Thyroid gland (tissue), 4 donors: ENCODE data around the gene ITGA5. TPM values are rescaled to one million over a fixed set of nuclear protein-coding genes. Genes with fewer than 3 reads are reported as not detected.

ENCODE experiments used
- DNase-seq, 2 donors: peaks; one replicate each; pipeline ENCODE4 v3.0.0-alpha.2; 2019
- H3K27ac ChIP-seq, 3 donors: fragments of 200-600 bp; sonication (generic); 1 replicate in 2 of 3; 2 replicates in 1 of 3; pipeline ENCODE4 v1.5.1; 2016 to 2019; ENCODE audit warnings: mild to moderate bottlenecking in 1 of 3, moderate library complexity in 1 of 3
- H3K27me3 ChIP-seq: fragments of 200-600 bp; sonication (generic); one replicate; pipeline ENCODE4 v1.5.1; 2019
- H3K36me3 ChIP-seq, 2 donors: fragments of 200-600 bp; sonication (generic); one replicate each; pipeline ENCODE4 v1.5.1; 2016 to 2019
- H3K4me1 ChIP-seq, 2 donors: fragments of 200-600 bp; sonication (generic); one replicate each; pipeline ENCODE4 v1.5.1; 2017 to 2019
- H3K4me3 ChIP-seq, 3 donors: fragments of 200-600 bp; sonication (generic); replicated peaks in 1 of 3; 1 replicate in 2 of 3; 2 replicates in 1 of 3; pipeline ENCODE4 v1.5.1; 2016; ENCODE audit warnings: mild to moderate bottlenecking in 1 of 3
- H3K9me3 ChIP-seq: fragments of 200-600 bp; sonication (generic); one replicate; pipeline ENCODE4 v1.5.1; 2017
- CTCF ChIP-seq, 6 experiments: fragments of 200-600 bp in 3 of 6; fragments of 450-650 bp in 3 of 6; sonication (generic) in 3 of 6; IDR thresholded peaks; one replicate each; pipeline ENCODE4 v1.5.1; 2016 to 2019; ENCODE audit warnings: antibody characterized with exemption in 6 of 6, mild to moderate bottlenecking in 2 of 6, inconsistent platforms in 1 of 6, moderate library complexity in 1 of 6
- POLR2A ChIP-seq, 2 donors: fragments of 450-650 bp; IDR thresholded peaks; one replicate each; pipeline ENCODE4 v1.6.1; 2017; ENCODE audit warnings: antibody characterized with exemption in 2 of 2, mild to moderate bottlenecking in 2 of 2, moderate library complexity in 1 of 2
- WGBS, 2 donors: methylation state at CpG; one replicate each; pipeline ENCODE4 v1.1.5; 2017; 5-methylcytosine and 5-hydroxymethylcytosine counted together
- intact Hi-C: fragments of 100-400 bp; cut with DNase I; formaldehyde crosslinking; loops from one replicate; pipeline ENCODE4 v1.15.1; 2023
- total RNA-seq, 4 donors: library from RNA; depleted of rRNA; stranded (reverse); fragments of >200 nt; gene quantifications; one replicate each; pipeline ENCODE4 v1.2.3, GENCODE V29; 2016

The ITGA5 gene
- total RNA-seq, 4 donors from 2014 or later: 40.3 to 64.5 (median 51.6) TPM

DNA sequence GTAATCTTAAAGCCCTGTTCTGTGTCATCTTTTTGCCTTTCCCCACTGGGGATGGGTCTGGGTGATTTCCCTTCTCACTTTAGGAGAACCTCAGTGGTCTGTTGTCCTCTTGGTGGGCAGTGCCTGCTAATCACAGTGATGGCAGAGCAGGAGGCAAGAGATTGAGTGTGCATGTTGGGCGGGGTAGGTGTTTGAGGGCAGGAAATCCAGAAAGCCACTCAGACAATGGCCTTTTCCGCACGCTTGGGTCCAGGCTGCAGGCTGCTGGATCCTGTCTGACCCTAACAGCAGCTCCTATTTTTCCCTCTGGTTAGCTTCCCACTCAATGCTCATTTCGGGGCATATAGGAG lies 13.7 kb upstream of the ITGA5 start:
- intact Hi-C loops: no loop called here
- no peak overlapping the region for H3K4me3 ChIP-seq
- H3K4me1 ChIP-seq: peaks cover 40 to 55% of the 10 kb centered on the region in 2 donors
- no peak for DNase-seq
- no peaks in the 10 kb centered on the region for H3K27me3 ChIP-seq
- H3K36me3 ChIP-seq: no peaks in the 10 kb centered on the region
- no peaks in the 10 kb centered on the region for H3K9me3 ChIP-seq
- TF ChIP-seq CTCF (IDR thresholded peaks at IDR 0.05) (no peak), POLR2A (IDR thresholded peaks at IDR 0.05) (no peak)
- WGBS, 2 donors: 74 to 90% methylated on average over 4 of the region's 4 CpGs
- peak overlapping the region; percentile 55 to 62 (median 62) for H3K27ac ChIP-seq

DNA sequence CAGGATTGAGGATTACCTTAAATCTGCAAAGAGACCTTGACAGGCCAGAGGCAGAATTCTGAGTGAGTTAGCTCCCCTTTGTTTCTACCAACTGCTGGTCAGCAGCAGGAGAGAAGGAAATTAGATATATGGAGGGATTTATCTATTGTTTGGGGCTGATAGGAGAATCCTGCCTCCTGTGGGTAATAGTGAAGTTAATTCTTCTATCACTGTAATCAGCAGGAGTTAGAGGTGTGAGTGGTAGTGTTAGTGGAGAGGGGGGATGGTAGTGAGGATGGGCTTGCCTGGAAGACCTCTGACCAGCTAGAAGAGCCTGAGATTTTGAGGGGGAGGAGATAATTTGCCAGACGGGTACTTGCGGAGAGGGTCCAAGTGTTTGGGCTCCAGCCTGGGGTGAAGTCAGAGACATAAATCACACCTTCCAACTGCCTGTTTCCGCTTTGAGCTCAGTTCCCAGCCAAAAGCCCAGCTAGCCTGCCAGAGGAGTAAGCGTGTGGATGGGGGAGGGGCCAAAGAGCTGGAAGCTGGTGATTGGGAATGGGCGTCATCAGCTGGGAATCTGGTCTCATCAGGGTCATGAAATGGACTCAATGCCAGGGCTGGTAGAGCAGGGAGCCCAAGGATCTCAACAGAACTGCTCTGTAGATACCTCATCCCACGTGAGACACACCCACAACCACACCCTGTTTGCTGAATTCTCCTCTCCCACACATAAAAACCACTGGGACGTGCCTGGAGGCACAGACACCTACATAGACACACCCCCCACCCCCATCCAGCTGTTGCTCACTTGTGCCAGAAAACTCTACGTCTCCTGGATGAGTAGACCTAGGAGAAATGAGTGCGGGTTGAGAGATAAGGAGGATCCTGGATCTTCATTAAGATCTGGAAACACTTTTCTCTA lies 13.1 kb upstream of the ITGA5 start:
- WGBS, 2 donors: 52 to 69% methylated on average over 9 of the region's 9 CpGs
- Histone ChIP-seq H3K9me3 (no peaks in the 10 kb centered on the region), H3K36me3 (no peaks in the 10 kb centered on the region), H3K27ac (peak overlapping the region; percentile 55 to 62 (median 62)), H3K4me3 (no peak overlapping the region), H3K4me1 (peaks cover 41 to 60% of the 10 kb centered on the region in 2 donors), H3K27me3 (no peaks in the 10 kb centered on the region)
- intact Hi-C loops: no loop called here
- TF ChIP-seq CTCF (IDR thresholded peaks at IDR 0.05) (no peak), POLR2A (IDR thresholded peaks at IDR 0.05) (no peak)
- peak; percentile 42 to 43 for DNase-seq

DNA sequence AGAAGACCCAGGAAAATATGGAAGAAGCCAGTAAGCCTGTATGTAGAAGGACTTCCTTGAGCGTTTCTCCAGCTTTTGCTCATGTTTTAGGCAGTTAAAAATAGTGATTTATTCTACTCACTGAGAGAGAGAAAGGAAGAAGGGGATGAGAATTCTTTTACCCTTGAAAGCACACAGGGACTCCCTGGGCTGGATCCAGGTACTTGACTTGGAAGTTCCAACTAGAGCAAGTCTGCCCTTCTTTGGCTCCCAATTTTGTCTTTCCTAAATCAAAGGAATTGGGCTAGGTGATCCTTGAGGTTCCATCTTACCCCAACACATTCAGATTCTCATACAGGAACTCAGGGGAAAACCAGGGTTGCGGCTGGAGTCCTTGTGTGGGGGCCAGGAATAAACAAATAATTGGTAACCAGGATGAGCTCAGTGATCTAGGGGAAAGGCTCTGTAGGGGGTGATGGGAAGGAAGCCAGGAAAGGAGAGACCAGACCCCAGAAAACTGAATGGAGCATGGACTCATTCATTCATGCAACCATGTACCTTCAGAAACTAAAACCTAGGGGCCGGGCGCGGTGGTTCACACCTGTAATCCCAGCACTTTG lies 11.5 kb upstream of the ITGA5 start:
- Histone ChIP-seq H3K36me3 (no peaks in the 10 kb centered on the region), H3K27me3 (no peaks in the 10 kb centered on the region), H3K27ac (peak overlapping the region in 2 of 3 donors; percentile 47 to 54), H3K9me3 (no peaks in the 10 kb centered on the region), H3K4me3 (no peak overlapping the region), H3K4me1 (peaks cover 44 to 62% of the 10 kb centered on the region in 2 donors)
- intact Hi-C loops: no loop called here
- DNase-seq: peak; percentile 68 to 83
- 77 to 78% methylated on average over 5 of the region's 5 CpGs for WGBS, 2 donors
- no peak for TF ChIP-seq POLR2A (IDR thresholded peaks at IDR 0.05)
- TF ChIP-seq CTCF (IDR thresholded peaks at IDR 0.05): no peak

DNA sequence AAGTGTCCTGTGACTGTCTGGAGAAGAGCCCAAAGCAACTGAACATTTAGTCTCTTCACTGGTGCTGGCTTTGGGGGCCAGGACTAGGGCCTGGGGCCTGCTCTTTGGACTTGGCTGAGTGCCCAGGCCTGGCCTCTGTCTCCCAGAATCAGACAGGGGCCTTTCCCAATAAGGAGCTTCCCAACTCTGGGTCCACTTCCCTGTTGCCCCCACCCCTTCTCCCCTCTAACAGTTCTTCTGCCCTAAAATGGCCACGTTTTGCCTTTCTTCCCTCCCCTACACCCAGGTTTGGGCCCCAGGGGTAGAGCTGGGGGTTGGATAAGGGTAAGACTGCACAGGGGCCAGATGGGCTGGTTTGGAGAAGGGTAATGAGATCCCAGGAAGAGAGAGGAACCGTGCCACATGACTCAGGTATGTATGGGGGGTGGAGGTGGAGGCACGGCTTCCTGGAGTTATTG lies 10.0 kb upstream of the ITGA5 start:
- intact Hi-C loops: no loop called here
- no peak for TF ChIP-seq CTCF (IDR thresholded peaks at IDR 0.05)
- TF ChIP-seq POLR2A (IDR thresholded peaks at IDR 0.05): no peak
- Histone ChIP-seq H3K27ac (peak overlapping the region; percentile 32 to 54 (median 35)), H3K4me3 (no peak overlapping the region), H3K9me3 (no peaks in the 10 kb centered on the region), H3K4me1 (peaks cover 36 to 53% of the 10 kb centered on the region in 2 donors), H3K27me3 (no peaks in the 10 kb centered on the region), H3K36me3 (no peaks in the 10 kb centered on the region)
- 68 to 80% methylated on average over 3 of the region's 3 CpGs for WGBS, 2 donors
- no peak for DNase-seq
